ENCODE results near the gene GPR89B.
"Not testable (repeated sequence)": the region's sequence is repeated elsewhere in the genome, so short reads cannot be mapped to it uniquely, and the experiment has no call there.

Gene GPR89B
- long read RNA-seq, donor 1, transcript GPR89B-201 (14 exons, 1,934 nt): major isoform, 6 of 8 reads
- long read RNA-seq, donor 1, partial matches to known transcripts: 0 of 8 reads
- long read RNA-seq, donor 1, other reads (novel, unspliced or antisense): 0 of 8 reads
- long read RNA-seq, donor 2, transcript GPR89B-201 (14 exons, 1,934 nt): major isoform, 9 of 9 reads
- long read RNA-seq, donor 2, partial matches to known transcripts: 0 of 9 reads
- long read RNA-seq, donor 2, other reads (novel, unspliced or antisense): 0 of 9 reads
- long read RNA-seq, donor 3, transcript GPR89B-201 (14 exons, 1,934 nt): major isoform, 5 of 5 reads
- long read RNA-seq, donor 3, partial matches to known transcripts: 0 of 5 reads
- long read RNA-seq, donor 3, other reads (novel, unspliced or antisense): 0 of 5 reads
- long read RNA-seq, donor 4, partial matches to known transcripts: 14 of 16 reads
- long read RNA-seq, donor 4, other reads (novel, unspliced or antisense): 0 of 16 reads
- long read RNA-seq, donor 5, transcript GPR89B-201 (14 exons, 1,934 nt): major isoform, 5 of 5 reads
- long read RNA-seq, donor 5, partial matches to known transcripts: 0 of 5 reads
- long read RNA-seq, donor 5, other reads (novel, unspliced or antisense): 0 of 5 reads
- long read RNA-seq, donor 6, transcript GPR89B-201 (14 exons, 1,934 nt): major isoform, 5 of 6 reads
- long read RNA-seq, donor 6, partial matches to known transcripts: 0 of 6 reads
- long read RNA-seq, donor 6, other reads (novel, unspliced or antisense): 0 of 6 reads
- long read RNA-seq, donor 7, transcript GPR89B-201 (14 exons, 1,934 nt): major isoform, 8 of 14 reads
- long read RNA-seq, donor 7, partial matches to known transcripts: 6 of 14 reads
- long read RNA-seq, donor 7, other reads (novel, unspliced or antisense): 0 of 14 reads
- long read RNA-seq, donor 8, transcript GPR89B-201 (14 exons, 1,934 nt): major isoform, 12 of 12 reads
- long read RNA-seq, donor 8, partial matches to known transcripts: 0 of 12 reads
- long read RNA-seq, donor 8, other reads (novel, unspliced or antisense): 0 of 12 reads

DNA sequence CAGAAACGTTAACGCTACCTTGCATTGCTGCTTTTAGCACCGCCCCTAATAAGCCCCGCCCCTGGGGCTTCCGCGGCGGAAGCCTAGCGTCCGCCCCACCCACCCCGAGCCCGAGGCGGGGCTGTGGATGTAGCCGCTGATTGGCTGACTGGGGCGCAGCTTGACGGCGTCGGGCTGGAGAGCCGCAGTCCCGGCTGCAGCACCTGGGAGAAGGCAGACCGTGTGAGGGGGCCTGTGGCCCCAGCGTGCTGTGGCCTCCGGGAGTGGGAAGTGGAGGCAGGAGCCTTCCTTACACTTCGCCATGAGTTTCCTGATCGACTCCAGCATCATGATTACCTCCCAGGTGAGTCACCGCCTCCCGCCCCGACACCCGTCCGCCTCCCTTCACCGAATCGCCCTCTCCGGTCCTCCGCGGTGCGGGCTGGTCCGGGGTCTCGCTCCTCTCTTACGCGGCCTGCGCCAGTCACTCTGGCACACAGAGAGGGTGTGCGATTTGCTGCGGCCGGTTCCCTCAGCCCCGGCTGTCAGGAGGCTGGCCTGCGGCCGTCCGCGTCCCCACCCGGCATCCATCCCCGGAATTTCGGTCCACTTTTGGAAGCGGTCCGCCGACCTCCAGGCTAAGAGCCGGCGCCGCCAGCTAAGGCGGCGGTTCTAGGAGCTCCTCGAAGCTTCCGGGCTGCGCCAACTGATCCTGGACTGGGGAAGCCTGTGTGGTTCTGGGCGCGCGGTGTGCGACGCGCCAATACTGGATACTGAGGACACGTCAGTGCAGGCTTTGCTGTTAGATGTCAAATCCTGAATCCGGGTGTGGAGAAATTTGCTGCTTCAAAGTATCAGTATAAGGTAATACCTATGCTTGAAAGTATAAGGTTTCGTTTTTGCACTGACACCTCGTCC, at the start of gene GPR89B:
GPR89B (plus strand) TSS at position 185 of the 897 bp plus-strand sequence; CDS start at position 302, 117 bp downstream.
- DNase-seq: peak; percentile 89

GRCh38 chr1:147879911-147880310, 48.3 kb upstream of the GPR89B start:
- no peak for DNase-seq

DNA sequence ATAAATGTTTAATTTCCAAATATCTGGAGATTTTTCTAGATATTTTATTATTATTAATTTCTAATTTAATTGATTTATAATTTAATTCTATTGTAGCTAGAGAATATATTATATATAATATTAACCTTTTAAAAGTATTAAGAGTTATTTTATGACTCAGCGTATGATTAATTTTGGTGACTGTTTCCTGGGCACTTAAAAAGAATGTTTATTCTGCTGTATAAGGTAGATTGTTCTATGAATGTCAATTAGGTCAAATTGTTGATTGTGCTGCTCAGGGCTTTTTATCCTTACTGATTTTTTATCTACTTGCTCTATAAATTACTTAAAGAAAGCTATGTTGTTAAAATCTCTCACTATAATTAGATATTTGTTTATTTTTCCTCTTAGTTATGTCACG, 45.7 kb upstream of the GPR89B start:
- no peak for DNase-seq

DNA sequence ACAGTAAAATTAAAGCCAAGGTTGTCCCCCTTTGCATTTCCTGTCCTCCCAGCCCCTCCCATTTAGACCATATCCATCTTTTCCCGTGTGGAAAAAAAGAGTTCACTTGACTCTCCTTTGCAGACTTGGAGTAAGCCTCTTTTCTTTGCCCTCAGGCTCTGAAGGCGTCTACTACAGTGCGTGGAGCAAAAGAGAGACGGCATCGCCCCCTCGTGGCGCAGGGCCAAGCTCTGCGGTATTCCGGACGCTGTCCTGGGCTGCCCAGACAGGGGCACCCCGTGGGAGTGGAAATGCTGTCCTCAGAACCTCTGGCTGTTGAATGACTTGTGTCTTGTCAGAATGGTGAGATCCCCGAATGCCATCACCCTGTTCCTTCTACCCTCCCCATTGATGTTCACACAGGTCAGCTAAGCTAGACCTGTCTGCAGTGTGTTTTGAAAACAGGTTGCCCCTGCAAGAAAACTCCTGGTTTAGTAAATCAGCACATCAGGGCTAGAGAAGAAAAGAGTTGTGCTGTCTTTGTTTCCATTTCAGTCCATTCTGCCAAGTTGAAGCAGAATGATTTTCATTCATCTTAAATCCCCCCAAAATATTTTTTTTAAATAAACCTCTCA, 37.9 kb upstream of the GPR89B start:
- DNase-seq: peak; percentile 62

GRCh38 chr1:147891088-147891487, 37.1 kb upstream of the GPR89B start:
- DNase-seq: no peak

GRCh38 chr1:147892216-147892615, 36.0 kb upstream of the GPR89B start:
- no peak for DNase-seq

GRCh38 chr1:147892731-147893214, 35.4 kb upstream of the GPR89B start:
- DNase-seq: peak; percentile 53

- DNase-seq: no peak
These were observed 33.1 kb upstream of the GPR89B start for GRCh38 chr1:147895123-147895522.

- DNase-seq: no peak
These were observed 31.0 kb upstream of the GPR89B start for GRCh38 chr1:147897029-147897752.

DNA sequence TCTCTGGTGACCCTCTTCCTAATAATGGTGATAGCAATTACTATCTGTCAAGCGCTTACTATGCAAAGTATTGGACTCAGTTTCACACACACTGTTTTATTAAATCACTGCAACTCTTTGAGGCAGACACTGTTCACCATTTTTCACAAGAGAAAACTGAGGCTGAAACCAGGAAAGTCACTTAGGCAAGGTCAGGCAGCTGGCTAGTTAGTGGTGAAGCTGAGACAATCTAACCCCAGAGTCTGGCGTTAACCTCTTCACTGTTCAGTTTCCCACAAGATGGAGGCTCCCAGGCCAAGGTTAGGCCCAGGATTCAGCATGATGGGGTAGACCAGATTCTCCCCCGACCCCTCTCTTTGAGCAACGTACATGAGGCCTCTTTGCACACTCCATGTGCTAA, 30.4 kb upstream of the GPR89B start:
- no peak for DNase-seq

GRCh38 chr1:147902253-147902845, 25.9 kb upstream of the GPR89B start, which contains the start of gene GJA8:
GJA8 (plus strand) TSS chr1:147902795; CDS start chr1:147907956, 5,161 bp downstream.
- DNase-seq: no peak

- no peak for DNase-seq
These were observed 23.5 kb upstream of the GPR89B start for GRCh38 chr1:147904726-147905125.

- no peak for DNase-seq
These were observed 20.3 kb upstream of the GPR89B start for GRCh38 chr1:147907786-147908509.

GRCh38 chr1:147912553-147912952, 15.7 kb upstream of the GPR89B start:
- DNase-seq: no peak

DNA sequence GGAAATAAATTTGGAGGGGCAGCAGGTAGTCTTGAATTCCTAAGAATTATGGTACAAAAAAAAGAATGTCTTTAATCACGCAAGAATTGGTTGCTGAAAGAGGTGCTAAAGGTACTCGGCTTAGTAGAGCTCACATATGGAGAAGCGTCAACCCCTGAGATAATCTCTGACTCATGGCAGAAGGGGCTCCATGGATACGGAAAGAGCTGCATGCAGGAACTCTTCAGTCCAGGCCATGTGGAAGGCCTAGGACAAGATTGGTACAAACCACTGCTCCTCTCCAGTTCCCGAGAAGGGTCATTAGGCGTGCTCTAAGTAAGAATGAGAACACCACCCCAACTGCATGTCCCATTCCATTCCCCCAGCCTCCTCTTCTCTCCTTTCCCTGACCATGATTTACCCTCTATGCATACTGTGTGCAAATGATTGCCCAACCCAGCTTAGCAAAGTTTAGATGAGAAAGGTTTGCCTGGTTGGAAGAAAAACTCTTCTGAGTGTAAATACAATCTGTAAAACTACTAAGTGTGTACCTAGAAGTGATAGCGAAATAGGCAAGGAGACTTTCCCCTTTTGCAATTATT, 14.8 kb upstream of the GPR89B start:
- DNase-seq: no peak

DNA sequence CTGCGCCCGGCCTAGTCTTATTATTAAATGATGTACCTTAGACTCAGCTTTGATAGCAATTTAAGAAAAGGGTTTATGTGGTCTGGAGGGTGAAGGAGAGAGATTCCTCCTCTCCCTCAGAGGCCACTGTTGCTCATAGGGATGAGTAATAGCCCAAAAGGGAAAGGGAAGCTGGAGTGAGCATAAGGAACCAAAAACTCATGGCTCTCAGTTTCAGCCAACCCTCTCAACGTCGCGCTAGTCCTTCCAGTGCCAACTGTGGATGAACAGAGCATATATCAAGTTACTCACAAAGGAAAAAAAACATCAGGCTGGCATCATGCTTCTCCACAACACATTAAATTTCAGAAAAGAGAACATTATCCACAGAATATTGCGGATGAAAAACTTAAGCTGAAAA, 8.3 kb upstream of the GPR89B start:
- no peak for DNase-seq

DNA sequence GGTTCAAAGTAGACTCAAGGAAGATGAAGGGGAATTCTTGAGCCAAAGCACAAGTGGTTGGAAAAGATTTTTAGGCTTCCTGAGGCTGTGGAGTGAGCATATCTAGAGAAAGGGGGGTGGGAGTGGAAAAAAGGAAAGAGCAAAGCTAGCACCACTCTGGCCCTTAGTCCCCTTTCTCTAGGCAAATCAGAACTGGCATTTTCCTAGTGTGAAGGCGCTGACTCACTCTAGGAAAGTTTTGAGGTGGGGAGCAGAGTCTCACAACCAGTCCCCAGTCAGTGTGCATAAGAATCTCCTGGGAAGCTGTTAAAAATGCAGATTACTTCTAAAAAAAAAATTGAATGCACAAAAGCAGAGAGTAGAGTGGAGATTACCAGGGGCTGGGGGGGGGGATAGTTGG, 3.4 kb upstream of the GPR89B start:
- DNase-seq: no peak

GRCh38 chr1:147927215-147927614, 1.0 kb upstream of the GPR89B start:
- not testable (repeated sequence) for DNase-seq

GRCh38 chr1:147927689-147928088, 531 bp upstream of the GPR89B start:
- not testable (repeated sequence) for DNase-seq
